ENCODE data around the gene CFAP73.
"Not testable (repeated sequence)": the region's sequence is repeated elsewhere in the genome, so short reads cannot be mapped to it uniquely, and the experiment has no call there.

CFAP73 gene

GRCh38 chr12:113149361-113150150 is at the start of gene CFAP73:
TSS of gene CFAP73 (plus strand) at chr12:113149724. CDS start at chr12:113149858, 134 bp downstream.
- no peak for DNase-seq

- DNase-seq, result no peak
Observed at GRCh38 chr12:113099764-113100163, 49.8 kb upstream of the CFAP73 start.

GRCh38 chr12:113101751-113102150 is 47.8 kb upstream of the CFAP73 start:
- no peak for DNase-seq

GRCh38 chr12:113102811-113103210 is 46.7 kb upstream of the CFAP73 start:
- no peak for DNase-seq

GRCh38 chr12:113103756-113104450 is 45.6 kb upstream of the CFAP73 start:
- DNase-seq, result peak; percentile 68

DNA sequence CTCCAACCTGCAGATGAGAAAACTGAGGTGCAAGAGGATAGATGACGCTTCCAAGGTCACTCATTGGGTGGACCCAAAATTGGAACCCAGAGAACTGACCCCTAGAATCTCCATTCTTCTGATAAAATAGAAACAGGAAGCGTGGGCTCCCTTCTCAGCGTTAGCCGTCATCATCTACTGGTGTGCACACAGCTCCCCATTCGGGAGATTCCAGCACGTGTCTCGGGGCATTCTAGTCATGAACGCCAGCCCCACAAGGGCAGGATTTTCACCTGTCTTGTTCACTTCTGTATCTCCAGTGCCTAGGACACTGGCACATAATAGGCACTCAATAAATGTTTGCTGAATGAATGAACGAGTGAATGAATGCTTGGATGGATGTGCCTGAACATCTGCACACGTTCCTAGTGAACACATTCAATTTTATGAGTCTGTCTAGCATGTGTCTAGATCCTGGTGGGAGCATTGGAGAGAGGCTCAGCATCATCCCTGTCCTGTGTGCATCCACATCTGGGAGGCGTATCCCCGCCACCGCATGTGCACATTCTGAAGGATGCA is 44.5 kb upstream of the CFAP73 start:
- DNase-seq, result no peak

DNA sequence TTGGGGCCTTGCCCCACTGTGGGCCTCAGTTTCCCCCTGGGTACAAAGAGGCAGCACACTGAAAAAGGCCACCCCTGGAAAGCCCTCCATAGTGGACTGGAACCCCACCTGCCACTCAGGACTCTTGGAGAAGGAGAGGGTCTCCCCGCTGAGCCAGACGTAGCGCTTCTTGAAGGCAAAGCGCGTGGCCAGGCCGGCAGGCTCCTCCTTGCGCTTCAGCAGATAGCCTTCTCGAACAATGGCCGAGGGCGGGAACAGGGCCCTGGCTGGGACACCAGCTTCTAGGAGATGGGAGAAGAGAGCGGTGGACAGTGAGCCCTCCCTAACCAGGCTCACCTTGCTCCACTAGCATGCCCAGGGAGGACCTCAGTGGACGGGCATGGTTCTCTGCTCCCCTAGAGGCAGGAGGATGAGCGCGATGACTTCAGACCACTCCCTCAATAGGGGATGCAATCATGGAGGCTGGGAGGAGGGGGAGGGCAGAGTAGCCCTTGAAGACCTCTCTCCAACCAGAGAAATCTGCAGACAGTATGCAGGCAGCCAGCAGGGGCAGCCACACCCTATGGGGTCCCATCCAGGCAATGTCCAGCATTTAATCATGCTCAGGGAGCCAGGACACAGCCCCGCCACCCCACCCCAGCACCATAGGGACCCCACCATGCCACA is 43.8 kb upstream of the CFAP73 start:
- DNase-seq, result no peak

- DNase-seq, result no peak
Observed at GRCh38 chr12:113106361-113106760, 43.2 kb upstream of the CFAP73 start.

DNA sequence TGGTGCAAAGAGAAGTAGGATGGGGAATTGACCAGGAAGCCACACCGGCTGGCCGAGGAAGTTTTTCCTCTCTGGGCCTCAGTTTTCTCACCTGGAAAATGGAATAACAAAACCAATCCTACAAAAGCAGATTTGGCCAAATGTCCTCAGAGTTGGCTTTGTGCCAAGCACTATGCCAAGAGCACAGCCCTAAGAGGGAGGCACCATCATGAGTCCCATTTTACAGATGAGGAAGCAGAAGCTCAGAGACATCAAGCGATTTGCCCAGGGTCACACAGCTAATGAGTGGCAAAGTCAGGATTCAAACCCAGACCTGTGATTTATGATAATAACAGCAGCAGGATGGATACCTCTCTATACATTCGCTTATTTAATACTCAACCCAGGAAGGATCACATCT is 41.2 kb upstream of the CFAP73 start:
- no peak for DNase-seq

DNA sequence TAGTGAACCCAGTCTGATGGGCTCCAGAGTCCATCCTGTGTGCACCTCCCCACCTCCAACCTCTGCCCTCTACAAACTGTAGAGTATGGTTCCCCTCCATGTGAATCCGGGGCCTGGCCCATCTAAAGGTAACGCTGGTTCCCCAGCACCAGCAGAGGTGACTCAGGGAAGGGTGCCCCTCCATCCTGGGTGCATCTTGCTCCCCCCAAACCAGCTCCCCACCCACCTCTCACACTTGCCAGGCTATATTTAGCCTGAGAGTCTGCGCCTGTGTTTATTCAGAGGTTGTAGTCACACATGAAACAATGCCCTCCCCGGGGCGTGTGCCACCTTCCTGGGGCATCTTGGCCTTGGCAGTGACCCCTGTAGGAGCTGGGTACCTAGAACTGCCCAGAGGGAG is 40.2 kb upstream of the CFAP73 start:
- DNase-seq, result no peak

GRCh38 chr12:113109872-113110599 is 39.5 kb upstream of the CFAP73 start:
- DNase-seq, result no peak

DNA sequence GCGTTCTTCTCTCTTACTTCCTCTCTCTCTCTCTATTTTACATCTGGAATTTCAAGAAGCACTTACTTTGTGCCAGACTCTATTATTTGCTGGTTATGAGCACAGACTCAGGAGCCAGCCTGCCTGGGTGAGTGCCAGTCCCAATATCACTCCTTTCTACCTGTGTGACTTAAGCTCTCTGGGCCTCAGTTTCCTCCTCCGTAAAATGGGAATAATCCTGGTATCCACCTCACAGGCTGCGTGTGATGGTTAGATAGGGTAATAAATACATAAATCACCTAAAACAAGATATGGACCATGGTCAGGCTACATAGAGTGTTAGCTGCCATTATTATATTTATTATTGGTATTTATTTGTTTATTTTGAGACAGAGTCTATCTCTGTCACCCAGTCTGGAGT is 38.3 kb upstream of the CFAP73 start:
- DNase-seq, result no peak

GRCh38 chr12:113112043-113112899 is 37.3 kb upstream of the CFAP73 start:
- DNase-seq, result no peak

DNA sequence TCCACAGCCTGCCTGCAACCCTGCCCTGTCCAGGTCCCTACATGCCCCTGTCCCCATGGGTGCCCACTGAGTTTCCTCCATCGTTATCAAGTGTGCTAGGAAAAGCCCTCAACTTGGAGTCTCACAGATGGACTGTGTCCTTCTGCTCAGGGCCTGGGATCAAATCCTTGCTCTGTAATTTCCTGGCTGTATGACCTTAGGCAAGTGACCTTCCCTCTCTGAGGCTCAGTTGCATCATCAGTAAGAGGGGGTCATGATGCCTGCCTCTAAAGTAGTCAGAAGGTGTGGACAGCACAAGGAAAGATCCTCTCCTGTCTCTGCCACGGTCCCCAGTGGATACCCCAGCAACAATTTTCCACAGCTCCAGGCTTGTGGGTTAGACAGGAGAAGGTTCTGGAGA is 36.1 kb upstream of the CFAP73 start:
- no peak for DNase-seq

GRCh38 chr12:113114447-113115178 is 34.9 kb upstream of the CFAP73 start:
- DNase-seq, result no peak

DNA sequence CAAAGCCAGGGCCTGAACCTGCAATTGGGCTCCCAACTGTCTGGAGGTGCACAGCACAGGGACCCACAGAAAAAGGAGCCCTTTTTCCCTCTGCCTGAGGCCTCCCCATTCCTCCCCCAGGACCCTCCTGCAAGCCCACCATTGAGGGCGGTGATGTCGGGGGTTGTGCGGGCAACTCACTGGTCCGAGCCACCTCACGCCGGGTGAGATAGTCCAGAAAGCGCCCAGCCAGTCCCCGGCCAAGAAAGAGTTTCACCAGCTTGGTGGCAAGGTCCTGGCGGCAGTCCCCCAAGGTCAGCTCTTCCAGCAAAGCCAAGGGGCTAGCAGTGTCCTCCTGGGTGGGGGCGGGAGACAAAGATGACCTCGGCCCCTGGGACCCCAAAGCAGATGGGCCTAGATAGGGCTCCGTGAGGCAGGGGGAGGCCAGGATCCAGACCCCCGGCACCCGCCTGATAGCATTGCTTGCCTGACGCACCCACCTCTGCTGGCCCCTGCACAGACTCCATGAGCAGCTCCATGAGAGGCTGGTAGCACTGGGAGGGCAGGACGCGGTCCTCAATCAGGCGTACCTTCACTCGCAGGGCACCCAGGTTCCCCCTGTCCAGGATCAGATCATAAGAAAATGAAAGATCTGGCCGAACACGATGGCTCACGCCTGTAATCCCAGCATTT is 33.9 kb upstream of the CFAP73 start:
- no peak for DNase-seq

DNA sequence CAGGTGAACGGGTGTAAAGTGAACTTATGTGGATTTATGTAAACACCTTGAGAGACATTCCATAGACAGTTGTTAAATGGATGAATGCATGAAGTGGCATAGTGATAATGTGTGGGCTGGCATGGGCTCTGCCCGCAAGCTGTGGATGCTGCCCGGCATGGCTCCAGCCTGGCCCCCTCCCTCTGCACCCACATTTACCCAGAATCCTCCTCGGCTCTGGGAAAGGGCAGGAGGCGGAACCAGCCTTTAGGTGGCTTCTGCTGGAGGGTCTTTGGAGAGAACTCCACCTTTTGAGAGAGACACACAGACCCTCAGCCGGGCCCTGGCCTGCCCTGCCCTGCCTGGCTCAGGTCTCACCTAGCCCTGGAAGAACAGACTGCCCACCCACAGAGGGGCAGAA is 32.6 kb upstream of the CFAP73 start:
- DNase-seq, result no peak

DNA sequence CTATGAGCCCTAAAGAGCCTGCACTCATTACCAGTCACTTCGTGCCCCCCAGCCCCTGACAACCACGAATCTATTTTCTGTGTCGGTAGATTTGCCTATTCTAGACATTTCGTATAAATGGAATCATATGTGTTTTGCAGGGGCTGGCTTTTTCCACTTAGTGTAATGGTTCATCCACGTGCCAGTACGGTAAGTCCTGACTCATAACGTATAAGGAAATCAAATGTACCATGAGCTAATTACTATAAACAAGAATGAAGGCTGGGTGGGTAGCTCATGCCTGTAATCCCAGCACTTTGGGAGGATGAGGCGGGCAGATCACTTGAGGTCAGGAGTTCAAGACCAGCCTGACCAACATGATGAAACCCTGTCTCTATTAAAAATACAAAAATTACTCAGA is 31.8 kb upstream of the CFAP73 start:
- not testable (repeated sequence) for DNase-seq

- DNase-seq, result no peak
Observed at GRCh38 chr12:113118142-113118541, 31.4 kb upstream of the CFAP73 start.

- DNase-seq, result no peak
Observed at GRCh38 chr12:113119980-113120669, 29.4 kb upstream of the CFAP73 start.
